HepG2 (cell line): ENCODE results near the gene MEMO1.

Experiments used
- CTCF ChIP-seq: sonication (generic); formaldehyde crosslinking; IDR thresholded peaks from 2 replicates; pipeline ENCODE4 v1.5.0; 2020; ENCODE audit warnings: mild to moderate bottlenecking, missing genetic modification reagents, moderate library complexity
- EP300 ChIP-seq, 3 experiments: sonication (generic) in 1 of 3; formaldehyde crosslinking in 1 of 3; IDR thresholded peaks; 2 replicates each; pipeline versions ENCODE4 v1.5.1 to v1.6.1; 2011 to 2020; ENCODE audit warnings: low read depth in 2 of 3, low read length in 2 of 3, borderline replicate concordance in 1 of 3, improper control_type of control experiment in 1 of 3, mild to moderate bottlenecking in 1 of 3, missing genetic modification reagents in 1 of 3, moderate library complexity in 1 of 3
- FOXP4 ChIP-seq: sonication (generic); formaldehyde crosslinking; IDR thresholded peaks from 2 replicates; pipeline ENCODE4 v1.4.0; 2020; ENCODE audit warnings: missing genetic modification reagents
- HNRNPH1 ChIP-seq: fragments of 200-400 bp; formaldehyde crosslinking; optimal IDR thresholded peaks from 2 replicates; pipeline ENCODE3; 2017; ENCODE audit warnings: mild to moderate bottlenecking, low read depth, low read length
- PBX3 ChIP-seq: sonication (generic); formaldehyde crosslinking; IDR thresholded peaks from 2 replicates; pipeline ENCODE4 v1.8.1; 2023; ENCODE audit warnings: missing genetic modification reagents, inconsistent platforms, borderline replicate concordance
- POLR2A ChIP-seq, 2 experiments: IDR thresholded peaks; 2 replicates each; pipeline ENCODE4 v1.6.1; 2011; ENCODE audit warnings: low read depth in 2 of 2, low read length in 2 of 2, mild to moderate bottlenecking in 1 of 2, moderate library complexity in 1 of 2; ENCODE audit not compliant: insufficient read depth in 1 of 2
- REST ChIP-seq, 2 experiments: IDR thresholded peaks; 2 replicates each; pipeline ENCODE4 v1.6.1; 2011 to 2012; ENCODE audit warnings: low read length in 2 of 2, borderline replicate concordance in 1 of 2, low read depth in 1 of 2, mild to moderate bottlenecking in 1 of 2, moderate library complexity in 1 of 2
- SMAD9 ChIP-seq: sonication (generic); formaldehyde crosslinking; IDR thresholded peaks from 2 replicates; pipeline ENCODE4 v1.5.1; 2020; ENCODE audit warnings: mild to moderate bottlenecking, missing genetic modification reagents
- SNAPC5 ChIP-seq: sonication (generic); formaldehyde crosslinking; IDR thresholded peaks from 2 replicates; pipeline ENCODE4 v1.8.1; 2023; ENCODE audit warnings: mild to moderate bottlenecking, missing genetic modification reagents, borderline replicate concordance
- SP4 ChIP-seq: sonication (generic); formaldehyde crosslinking; IDR thresholded peaks from 2 replicates; pipeline ENCODE4 v1.8.1; 2023; ENCODE audit warnings: mild to moderate bottlenecking, missing genetic modification reagents
- ZNF609 ChIP-seq: sonication (generic); formaldehyde crosslinking; IDR thresholded peaks from 2 replicates; pipeline ENCODE4 v1.4.0; 2020; ENCODE audit warnings: mild to moderate bottlenecking, missing genetic modification reagents, borderline replicate concordance
- ZNF670 ChIP-seq: sonication (generic); formaldehyde crosslinking; IDR thresholded peaks from 2 replicates; pipeline ENCODE4 v1.8.0; 2022; ENCODE audit warnings: mild to moderate bottlenecking, missing genetic modification reagents, borderline replicate concordance
- ZNF691 ChIP-seq: sonication (generic); formaldehyde crosslinking; IDR thresholded peaks from 2 replicates; pipeline ENCODE4 v1.4.0; 2020; ENCODE audit warnings: missing genetic modification reagents, low read depth, mild to moderate bottlenecking, borderline replicate concordance
- ZNF747 ChIP-seq: sonication (generic); formaldehyde crosslinking; IDR thresholded peaks from 2 replicates; pipeline ENCODE4 v1.8.1; 2023; ENCODE audit warnings: missing genetic modification reagents, mild to moderate bottlenecking, borderline replicate concordance

- TF ChIP-seq HNRNPH1 (no peak), PBX3 (CRISPR knock-in tag) (no peak), SNAPC5 (CRISPR knock-in tag) (no peak), POLR2A (IDR thresholded peaks at IDR 0.05; ENCODE audit: insufficient read depth in 1 of 2, low read depth in 2 of 2, low read length in 2 of 2) (no peak), ZNF609 (CRISPR knock-in tag) (no peak), CTCF (CRISPR knock-in tag) (no peak), FOXP4 (CRISPR knock-in tag) (no peak), ZNF670 (no peak), SP4 (CRISPR knock-in tag) (no peak), ZNF747 (no peak), REST (IDR thresholded peaks at IDR 0.05; ENCODE audit: borderline replicate concordance in 1 of 2, low read depth in 1 of 2, low read length in 2 of 2) (no peak), ZNF691 (no peak), EP300 (IDR thresholded peaks at IDR 0.05; ENCODE audit: low read depth in 2 of 2, low read length in 2 of 2) (no peak), EP300 (CRISPR knock-in tag; IDR thresholded peaks at IDR 0.05; ENCODE audit: borderline replicate concordance) (no peak), SMAD9 (CRISPR knock-in tag) (no peak)
Measured at GRCh38 chr2:31969178-31969577, 41.6 kb downstream of the MEMO1 start.
